HepG2 (cell line): Measurements from ENCODE around the gene ERCC6L2. TPM values are rescaled to one million over a fixed set of nuclear protein-coding genes. Genes with fewer than 3 reads are reported as not detected.

ENCODE experiments used
- BHLHE40 ChIP-seq: IDR thresholded peaks from 2 replicates; pipeline ENCODE4 v1.6.1; 2011; ENCODE audit warnings: low read length, improper control_type of control experiment
- FOSL1 ChIP-seq: sonication (generic); formaldehyde crosslinking; IDR thresholded peaks from 2 replicates; pipeline ENCODE4 v1.9.0; 2021; ENCODE audit warnings: missing genetic modification reagents, borderline replicate concordance
- FOXC1 ChIP-seq: sonication (generic); formaldehyde crosslinking; IDR thresholded peaks from 2 replicates; pipeline ENCODE4 v1.8.0; 2022; ENCODE audit warnings: mild to moderate bottlenecking, missing genetic modification reagents, borderline replicate concordance
- FUBP1 ChIP-seq: sonication (generic); formaldehyde crosslinking; IDR thresholded peaks from 2 replicates; pipeline ENCODE4 v1.5.1; 2020; ENCODE audit warnings: missing genetic modification reagents, mild to moderate bottlenecking, borderline replicate concordance
- GPN1 ChIP-seq: sonication (generic); formaldehyde crosslinking; IDR thresholded peaks from 2 replicates; pipeline ENCODE4 v1.5.1; 2020; ENCODE audit warnings: missing genetic modification reagents, borderline replicate concordance
- HNRNPK ChIP-seq: fragments of 200-400 bp; formaldehyde crosslinking; IDR thresholded peaks from 2 replicates; pipeline ENCODE4 v1.6.1; 2018; ENCODE audit warnings: low read length, low read depth, moderate library complexity, mild to moderate bottlenecking; ENCODE audit not compliant: poor library complexity, severe bottlenecking
- MLXIP ChIP-seq: sonication (generic); formaldehyde crosslinking; IDR thresholded peaks from 2 replicates; pipeline ENCODE4 v1.9.0; 2021; ENCODE audit warnings: missing genetic modification reagents, borderline replicate concordance
- MYNN ChIP-seq: sonication (generic); formaldehyde crosslinking; IDR thresholded peaks from 2 replicates; pipeline ENCODE4 v1.4.0; 2020; ENCODE audit warnings: mild to moderate bottlenecking, low read depth, missing genetic modification reagents
- PHF5A ChIP-seq: IDR thresholded peaks from one replicate; pipeline ENCODE4 v1.6.1; 2018; ENCODE audit warnings: low read depth, missing genetic modification reagents; ENCODE audit not compliant: unreplicated experiment
- SIX4 ChIP-seq: sonication (generic); formaldehyde crosslinking; IDR thresholded peaks from 2 replicates; pipeline ENCODE4 v1.4.0; 2020; ENCODE audit warnings: missing genetic modification reagents
- SOX5 ChIP-seq: IDR thresholded peaks from 2 replicates; pipeline ENCODE4 v1.6.1; 2016; ENCODE audit warnings: borderline replicate concordance
- SPEN ChIP-seq: sonication (generic); formaldehyde crosslinking; IDR thresholded peaks from 2 replicates; pipeline ENCODE4 v1.5.1; 2020; ENCODE audit warnings: low read depth, mild to moderate bottlenecking, missing genetic modification reagents
- ZFAT ChIP-seq: sonication (generic); formaldehyde crosslinking; conservative IDR thresholded peaks from 2 replicates; pipeline ENCODE4 v1.8.1; 2023; ENCODE audit warnings: missing genetic modification reagents, inconsistent platforms
- ZNF225 ChIP-seq: sonication (generic); formaldehyde crosslinking; IDR thresholded peaks from 2 replicates; pipeline ENCODE4 v1.4.0; 2020; ENCODE audit warnings: mild to moderate bottlenecking, missing genetic modification reagents
- ZNF335 ChIP-seq: sonication (generic); formaldehyde crosslinking; IDR thresholded peaks from 2 replicates; pipeline ENCODE4 v1.4.0; 2020; ENCODE audit warnings: missing genetic modification reagents
- ZNF546 ChIP-seq: sonication (generic); formaldehyde crosslinking; conservative IDR thresholded peaks from 2 replicates; pipeline ENCODE4 v1.8.1; 2023; ENCODE audit warnings: mild to moderate bottlenecking, missing genetic modification reagents
- ZNF564 ChIP-seq: sonication (generic); formaldehyde crosslinking; IDR thresholded peaks from 2 replicates; pipeline ENCODE4 v1.8.1; 2023; ENCODE audit warnings: mild to moderate bottlenecking, missing genetic modification reagents
- ZNF746 ChIP-seq: sonication (generic); formaldehyde crosslinking; IDR thresholded peaks from 2 replicates; pipeline ENCODE4 v1.8.0; 2022; ENCODE audit warnings: mild to moderate bottlenecking, missing genetic modification reagents
- ZNF761 ChIP-seq: sonication (generic); formaldehyde crosslinking; conservative IDR thresholded peaks from 2 replicates; pipeline ENCODE4 v1.4.0; 2020; ENCODE audit warnings: mild to moderate bottlenecking, missing genetic modification reagents
- ZNF83 ChIP-seq: sonication (generic); formaldehyde crosslinking; IDR thresholded peaks from 2 replicates; pipeline ENCODE4 v1.4.0; 2020; ENCODE audit warnings: missing genetic modification reagents, mild to moderate bottlenecking, borderline replicate concordance
- polyA plus RNA-seq, 8 experiments: library from polyadenylated mRNA; depleted of rRNA in 3 of 8; stranded (reverse) in 7 of 8; unstranded in 1 of 8; fragments of >200 nt; fragmentation: Illumina TruSeq in 4 of 8; extraction: Trizol in 4 of 8; gene quantifications; 2 replicates each; pipeline versions ENCODE4 v1.2.1 to v1.2.3, GENCODE V29; 2011 to 2016; ENCODE audit warnings: low read depth in 4 of 8, missing spikeins in 1 of 8, mixed read lengths in 1 of 8; ENCODE audit not compliant: insufficient read depth in 1 of 8
- total RNA-seq, 5 experiments: library from RNA; depleted of rRNA; stranded (reverse); fragments of >200 nt; fragmentation: Illumina TruSeq; extraction: Trizol; gene quantifications; 2 replicates each; pipeline ENCODE4 v1.2.3, GENCODE V29; 2016; ENCODE audit warnings: low read depth in 1 of 5
- TF ChIP-seq, protein P1 (sequence below): sonication (generic); formaldehyde crosslinking; IDR thresholded peaks from 2 replicates; pipeline ENCODE4 v1.4.0; 2020; ENCODE audit warnings: missing genetic modification reagents
- TF ChIP-seq, protein P2 (sequence below): IDR thresholded peaks from 2 replicates; pipeline ENCODE4 v1.6.1; 2016; ENCODE audit warnings: mild to moderate bottlenecking
- TF ChIP-seq, protein P3 (sequence below): sonication (generic); formaldehyde crosslinking; IDR thresholded peaks from 2 replicates; pipeline ENCODE4 v1.4.0; 2020; ENCODE audit warnings: missing genetic modification reagents

The ERCC6L2 gene
- total and polyA plus RNA-seq, 2 of the 13 experiments (the other 11 are each of a cell fraction or from before 2014, with no cell fraction given), result 13.4 to 45.9 TPM

- TF ChIP-seq MLXIP (no peak), ZNF746 (CRISPR knock-in tag) (no peak), BHLHE40 (no peak), SOX5 (CRISPR knock-in tag) (peak; percentile 57; the same call in 1 of the 2 replicates), ZNF546 (CRISPR knock-in tag) (no peak), ZFAT (CRISPR knock-in tag) (no peak), FOXC1 (no peak), ZNF564 (CRISPR knock-in tag) (no peak), SIX4 (CRISPR knock-in tag) (no peak), FUBP1 (CRISPR knock-in tag) (no peak), HNRNPK (no peak), PHF5A (no peak), ZNF225 (CRISPR knock-in tag) (no peak), SPEN (CRISPR knock-in tag) (peak; percentile 66; the same call in 1 of the 2 replicates), GPN1 (CRISPR knock-in tag) (no peak), FOSL1 (CRISPR knock-in tag) (no peak), ZNF83 (CRISPR knock-in tag) (no peak), ZNF335 (CRISPR knock-in tag) (no peak), ZNF761 (CRISPR knock-in tag) (no peak), MYNN (no peak)
- TF ChIP-seq, protein P1, sequence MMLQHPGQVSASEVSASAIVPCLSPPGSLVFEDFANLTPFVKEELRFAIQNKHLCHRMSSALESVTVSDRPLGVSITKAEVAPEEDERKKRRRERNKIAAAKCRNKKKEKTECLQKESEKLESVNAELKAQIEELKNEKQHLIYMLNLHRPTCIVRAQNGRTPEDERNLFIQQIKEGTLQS (CRISPR knock-in tag), result no peak
- TF ChIP-seq, protein P2, sequence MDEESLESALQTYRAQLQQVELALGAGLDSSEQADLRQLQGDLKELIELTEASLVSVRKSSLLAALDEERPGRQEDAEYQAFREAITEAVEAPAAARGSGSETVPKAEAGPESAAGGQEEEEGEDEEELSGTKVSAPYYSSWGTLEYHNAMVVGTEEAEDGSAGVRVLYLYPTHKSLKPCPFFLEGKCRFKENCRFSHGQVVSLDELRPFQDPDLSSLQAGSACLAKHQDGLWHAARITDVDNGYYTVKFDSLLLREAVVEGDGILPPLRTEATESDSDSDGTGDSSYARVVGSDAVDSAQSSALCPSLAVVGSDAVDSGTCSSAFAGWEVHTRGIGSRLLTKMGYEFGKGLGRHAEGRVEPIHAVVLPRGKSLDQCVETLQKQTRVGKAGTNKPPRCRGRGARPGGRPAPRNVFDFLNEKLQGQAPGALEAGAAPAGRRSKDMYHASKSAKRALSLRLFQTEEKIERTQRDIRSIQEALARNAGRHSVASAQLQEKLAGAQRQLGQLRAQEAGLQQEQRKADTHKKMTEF (CRISPR knock-in tag), result peak; percentile 51; the same call in 1 of the 2 replicates
- TF ChIP-seq, protein P3, sequence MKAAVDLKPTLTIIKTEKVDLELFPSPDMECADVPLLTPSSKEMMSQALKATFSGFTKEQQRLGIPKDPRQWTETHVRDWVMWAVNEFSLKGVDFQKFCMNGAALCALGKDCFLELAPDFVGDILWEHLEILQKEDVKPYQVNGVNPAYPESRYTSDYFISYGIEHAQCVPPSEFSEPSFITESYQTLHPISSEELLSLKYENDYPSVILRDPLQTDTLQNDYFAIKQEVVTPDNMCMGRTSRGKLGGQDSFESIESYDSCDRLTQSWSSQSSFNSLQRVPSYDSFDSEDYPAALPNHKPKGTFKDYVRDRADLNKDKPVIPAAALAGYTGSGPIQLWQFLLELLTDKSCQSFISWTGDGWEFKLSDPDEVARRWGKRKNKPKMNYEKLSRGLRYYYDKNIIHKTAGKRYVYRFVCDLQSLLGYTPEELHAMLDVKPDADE, result no peak
Measured at GRCh38 chr9:95923794-95924193, 48.3 kb downstream of the ERCC6L2 start (continued).
